Measurements from ENCODE around the gene INHBB. TPM values are rescaled to one million over a fixed set of nuclear protein-coding genes. Genes with fewer than 3 reads are reported as not detected.

Gene INHBB
- total RNA-seq, 1 donor from 2014 or later, result 2.8 TPM

- peak; percentile 15 for DNase-seq
- intact Hi-C loops (cut with micrococcal nuclease), result no loop called here
- no peak for ATAC-seq
Measured at GRCh38 chr2:120371969-120372625, 26.2 kb downstream of the INHBB start.

- intact Hi-C loops (cut with micrococcal nuclease), result no loop called here
- DNase-seq (no peak), ATAC-seq (no peak)
Measured at GRCh38 chr2:120372816-120373215, 26.9 kb downstream of the INHBB start.

GRCh38 chr2:120373424-120373823 lies 27.5 kb downstream of the INHBB start:
- no peak for ATAC-seq
- peak; percentile 18 for DNase-seq
- intact Hi-C loops (cut with micrococcal nuclease), result no loop called here

- intact Hi-C loops (cut with micrococcal nuclease), result no loop called here
- ATAC-seq, result no peak
- DNase-seq, result peak; percentile 4
Measured at GRCh38 chr2:120374821-120375220, 28.9 kb downstream of the INHBB start.

- intact Hi-C loops (cut with micrococcal nuclease), result no loop called here
- ATAC-seq (no peak), DNase-seq (peak; percentile 21)
Measured at GRCh38 chr2:120375251-120376020, 29.5 kb downstream of the INHBB start.

- intact Hi-C loops (cut with micrococcal nuclease), result no loop called here
- ATAC-seq, result no peak
- no peak for DNase-seq
Measured at GRCh38 chr2:120376101-120376500, 30.2 kb downstream of the INHBB start.

GRCh38 chr2:120376679-120377640 lies 31.0 kb downstream of the INHBB start:
- DNase-seq (peak; percentile 11), ATAC-seq (no peak)
- intact Hi-C loops (cut with micrococcal nuclease), result no loop called here

- ATAC-seq (no peak), DNase-seq (no peak)
- intact Hi-C loops (cut with micrococcal nuclease), result no loop called here
Measured at GRCh38 chr2:120378605-120379004, 32.7 kb downstream of the INHBB start.

GRCh38 chr2:120379916-120380893 lies 34.3 kb downstream of the INHBB start:
- ATAC-seq (no peak), DNase-seq (peak; percentile 15)
- intact Hi-C loops (cut with micrococcal nuclease), result no loop called here

GRCh38 chr2:120381192-120381591 lies 35.3 kb downstream of the INHBB start:
- intact Hi-C loops (cut with micrococcal nuclease), result no loop called here
- ATAC-seq (no peak), DNase-seq (peak; percentile 9)

- ATAC-seq (no peak), DNase-seq (peak; percentile 3)
- intact Hi-C loops (cut with micrococcal nuclease), result no loop called here
Measured at GRCh38 chr2:120381661-120382060, 35.7 kb downstream of the INHBB start.

- no peak for ATAC-seq
- DNase-seq, result peak; percentile 6
- intact Hi-C loops (cut with micrococcal nuclease), result no loop called here
Measured at GRCh38 chr2:120382541-120383144, 36.7 kb downstream of the INHBB start.

- ATAC-seq (no peak), DNase-seq (peak; percentile 2)
- intact Hi-C loops (cut with micrococcal nuclease), result no loop called here
Measured at GRCh38 chr2:120383191-120383590, 37.3 kb downstream of the INHBB start.

GRCh38 chr2:120383631-120384340 lies 37.9 kb downstream of the INHBB start:
- ATAC-seq (no peak), DNase-seq (peak; percentile 13)
- intact Hi-C loops (cut with micrococcal nuclease), result no loop called here

GRCh38 chr2:120384486-120385354 lies 38.8 kb downstream of the INHBB start:
- intact Hi-C loops (cut with micrococcal nuclease), result no loop called here
- ATAC-seq (no peak), DNase-seq (peak; percentile 12)

GRCh38 chr2:120385355-120386127 lies 39.6 kb downstream of the INHBB start:
- intact Hi-C loops (cut with micrococcal nuclease), result no loop called here
- DNase-seq (no peak), ATAC-seq (no peak)
